K562 (cell line): ENCODE results near the gene DUOX2. TPM values are rescaled to one million over a fixed set of nuclear protein-coding genes. Genes with fewer than 3 reads are reported as not detected.

Experiments
- ATAC-seq: fragments of 200-7000 bp; cut with Tn5 transposase; 3 replicates; pipeline ENCODE4 v1.9.1; 2020; ENCODE audit warnings: moderate library complexity
- BruUV-seq: library from RNA; stranded (reverse); fragments of 400-500 nt; replicated peaks from 2 replicates; lab custom pipeline; 2021; lab: Mats Ljungman, UMichigan
- CTCF ChIA-PET: fragments of 300-600 bp; formaldehyde crosslinking; extraction: SDS; loops from one replicate; lab custom pipeline; 2021; ENCODE audit warnings: low intra/inter-chr PET ratio; lab: Yijun Ruan, JAX
- POLR2A ChIA-PET: fragments of 300-600, 350-650 bp; sonication (Branson Sonifier 250); formaldehyde crosslinking; extraction: SDS; loops from one replicate; lab custom pipeline; 2021; ENCODE audit warnings: antibody characterized with exemption, inconsistent platforms; lab: Yijun Ruan, JAX
- DNase-seq, 4 experiments: peaks; one replicate each; pipeline versions ENCODE4 v3.0.0 to v3.0.0-alpha.2; 2011 to 2018; ENCODE audit warnings: low spot score in 3 of 4, mixed read lengths in 3 of 4; ENCODE audit errors: extremely low read depth in 1 of 4
- FAIRE-seq: peaks from 2 replicates; lab custom pipeline; 2011; peaks lifted over from hg19 to GRCh38; lab: Jason Lieb, UNC
- H2AFZ ChIP-seq: 2 replicates; pipeline ENCODE4 v1.6.0; 2011; ENCODE audit warnings: low read depth, low read length, control low read depth, inconsistent platforms
- H3K27ac ChIP-seq: fragments of 200-600 bp; 3 replicates; pipeline ENCODE4 v1.8.0; 2011; ENCODE audit warnings: low read depth, mild to moderate bottlenecking, control low read depth, inconsistent platforms, low read length, moderate library complexity, mixed read lengths; ENCODE audit errors: extremely low read depth
- H3K27me3 ChIP-seq, 2 experiments: fragments of 300-600 bp in 1 of 2; 2 replicates in 1 of 2; 3 replicates in 1 of 2; pipeline versions ENCODE4 v1.6.0 to v1.8.0; 2011; ENCODE audit warnings: inconsistent platforms in 2 of 2, low read length in 2 of 2, mild to moderate bottlenecking in 1 of 2, mixed read lengths in 1 of 2, moderate library complexity in 1 of 2; ENCODE audit not compliant: control insufficient read depth in 2 of 2, insufficient read depth in 2 of 2
- H3K36me3 ChIP-seq: fragments of 300-600 bp; 3 replicates; pipeline ENCODE4 v1.8.0; 2011; ENCODE audit warnings: mild to moderate bottlenecking, low read length, inconsistent platforms; ENCODE audit not compliant: control insufficient read depth, insufficient read depth
- H3K4me1 ChIP-seq, 2 experiments: fragments of 200-600 bp in 1 of 2; replicated peaks in 1 of 2; 2 replicates in 1 of 2; 3 replicates in 1 of 2; pipeline versions ENCODE4 v1.5.1 to v1.8.0; 2011; ENCODE audit warnings: inconsistent platforms in 2 of 2, low read length in 2 of 2, mild to moderate bottlenecking in 1 of 2, mixed read lengths in 1 of 2, moderate library complexity in 1 of 2; ENCODE audit not compliant: control insufficient read depth in 2 of 2, insufficient read depth in 2 of 2
- H3K4me2 ChIP-seq: 2 replicates; pipeline ENCODE4 v1.6.1; 2011; ENCODE audit warnings: low read length, control low read depth, inconsistent platforms, mixed read lengths; ENCODE audit not compliant: insufficient read depth
- H3K4me3 ChIP-seq: fragments of 200-600 bp; sonication (generic), shearing (Covaris generic); 2 replicates; pipeline ENCODE4 v1.5.1; 2016; ENCODE audit warnings: control low read depth, inconsistent platforms
- H3K79me2 ChIP-seq: fragments of 200-600 bp; 3 replicates; pipeline ENCODE4 v1.8.0; 2011; ENCODE audit warnings: low read length, inconsistent platforms; ENCODE audit not compliant: control insufficient read depth, insufficient read depth
- H3K9ac ChIP-seq, 2 experiments: 2 replicates each; pipeline versions ENCODE4 v1.6.0 to v1.6.1; 2011; ENCODE audit warnings: low read depth in 2 of 2, low read length in 2 of 2, control low read depth in 1 of 2, inconsistent platforms in 1 of 2, mild to moderate bottlenecking in 1 of 2, mixed read lengths in 1 of 2; ENCODE audit not compliant: insufficient read depth in 1 of 2
- H3K9me1 ChIP-seq: one replicate; pipeline ENCODE4 v1.6.0; 2011; ENCODE audit warnings: inconsistent platforms, mild to moderate bottlenecking, low read length, moderate library complexity; ENCODE audit not compliant: control insufficient read depth, insufficient read depth
- H3K9me3 ChIP-seq: replicated peaks from 2 replicates; pipeline ENCODE4 v1.5.1; 2011; ENCODE audit warnings: low read depth, low read length, inconsistent platforms; ENCODE audit not compliant: control insufficient read depth, insufficient read depth
- H4K20me1 ChIP-seq: replicated peaks from 2 replicates; pipeline ENCODE4 v1.6.1; 2011; ENCODE audit warnings: low read length, inconsistent platforms, mixed read lengths; ENCODE audit not compliant: control insufficient read depth, insufficient read depth
- CBFB ChIP-seq: sonication (generic); formaldehyde crosslinking; IDR thresholded peaks from 2 replicates; pipeline ENCODE4 v1.4.0; 2020; ENCODE audit warnings: mild to moderate bottlenecking, missing genetic modification reagents
- E2F8 ChIP-seq: fragments of 450-650 bp; IDR thresholded peaks from 2 replicates; pipeline ENCODE4 v1.7.1; 2018; ENCODE audit warnings: mild to moderate bottlenecking, low read depth; ENCODE audit not compliant: partially characterized antibody
- EGR1 ChIP-seq: fragments of 450-650 bp; conservative IDR thresholded peaks from 2 replicates; pipeline ENCODE4 v1.6.1; 2017; ENCODE audit warnings: mild to moderate bottlenecking
- KDM1A ChIP-seq, 2 experiments: fragments of 450-650 bp; IDR thresholded peaks; 2 replicates each; pipeline ENCODE4 v1.6.1; 2016; ENCODE audit warnings: mild to moderate bottlenecking in 2 of 2
- KDM4B ChIP-seq, 2 experiments: fragments of 450-650 bp in 1 of 2; sonication (generic) in 1 of 2; IDR thresholded peaks; 2 replicates each; pipeline ENCODE4 v1.6.1; 2016 to 2017; ENCODE audit warnings: borderline replicate concordance in 2 of 2, antibody characterized with exemption in 1 of 2, low read depth in 1 of 2, mild to moderate bottlenecking in 1 of 2
- NONO ChIP-seq, 2 experiments: fragments of 200-400 bp in 1 of 2; fragments of 450-650 bp in 1 of 2; formaldehyde crosslinking in 1 of 2; IDR thresholded peaks; 2 replicates each; pipeline ENCODE4 v1.6.1; 2017; ENCODE audit warnings: low read depth in 2 of 2, mild to moderate bottlenecking in 2 of 2, moderate library complexity in 2 of 2, low read length in 1 of 2
- POLR3G ChIP-seq: IDR thresholded peaks from 2 replicates; pipeline ENCODE4 v1.6.1; 2011; ENCODE audit not compliant: insufficient read length, insufficient replicate concordance; ENCODE audit errors: extremely low read depth
- ZNF431 ChIP-seq: sonication (generic); formaldehyde crosslinking; IDR thresholded peaks from 2 replicates; pipeline ENCODE4 v1.8.0; 2022; ENCODE audit warnings: mild to moderate bottlenecking, missing genetic modification reagents
- ZNF592 ChIP-seq: fragments of 450-650 bp; IDR thresholded peaks from 2 replicates; pipeline ENCODE4 v1.6.1; 2017; ENCODE audit warnings: antibody characterized with exemption, mild to moderate bottlenecking
- WGBS: fragments of 100-300 bp; shearing (Covaris generic); methylation state at CpG from one replicate; pipeline ENCODE4 v1.1.6; 2016; ENCODE audit warnings: low coverage, mixed read lengths; ENCODE audit not compliant: insufficient coverage; ENCODE audit errors: missing lambda C conversion rate; 5-methylcytosine and 5-hydroxymethylcytosine counted together
- in situ Hi-C: fragments of 300-500 bp; cut with MboI; formaldehyde crosslinking; loops from 4 replicates; pipeline ENCODE4 v1.15.0; 2018; ENCODE audit warnings: inconsistent platforms, mixed read lengths
- intact Hi-C: fragments of 100-400 bp; cut with micrococcal nuclease; formaldehyde crosslinking; loops from 2 replicates; pipeline ENCODE4 v1.14.2; 2022
- polyA plus RNA-seq, 8 experiments: library from polyadenylated mRNA; depleted of rRNA in 4 of 8; stranded (reverse) in 5 of 8; unstranded in 3 of 8; fragments of >200 nt; fragmentation: Nextera tagmentation in 2 of 8; fragmentation: Illumina TruSeq in 1 of 8; extraction: Ambion mirVana in 2 of 8; extraction: Trizol in 1 of 8; gene quantifications; 2 replicates each; pipeline versions ENCODE4 v1.2.1 to v1.2.3, GENCODE V29; 2011 to 2014; ENCODE audit warnings: inconsistent platforms in 1 of 8, missing spikeins in 1 of 8
- total RNA-seq, 7 experiments: library from RNA; depleted of rRNA in 6 of 7; stranded (reverse); fragments of >200 nt in 6 of 7; fragmentation: Illumina TruSeq in 2 of 7; extraction: Trizol in 2 of 7; gene quantifications; 2 replicates each; pipeline versions ENCODE4 v1.2.1 to v1.2.3, GENCODE V29; 2011 to 2021; ENCODE audit warnings: low replicate concordance in 1 of 7

Gene DUOX2
- total and polyA plus RNA-seq, 9 of the 15 experiments (the other 6 are each of a cell fraction or from before 2014, with no cell fraction given): 0.01 to 0.03 (median 0.02) TPM; not detected in 6

- ChIA-PET CTCF (no interaction called here), POLR2A (interaction anchor here (1.2 to 2.1 kb wide), 3 partner anchors 12 to 25 kb away, joined by 3 to 6 read pairs (median 4); no protein-coding TSS in a partner anchor)
- no peak overlapping the region for H3K9ac ChIP-seq
- H3K27ac ChIP-seq: no peak overlapping the region
- no TSS peak for BruUV-seq
- H3K9me3 ChIP-seq: no peaks in the 10 kb centered on the region
- intact Hi-C loops (no loop called here), in situ Hi-C loops (loop anchor here (25.0 kb wide), 1 partner anchor 144 kb away; the partner anchor contains the start of gene TERB2)
- H3K4me2 ChIP-seq: no peak overlapping the region
- no peak overlapping the region for H2AFZ ChIP-seq
- TF ChIP-seq ZNF592 (no peak), EGR1 (no peak), E2F8 (no peak), NONO (IDR thresholded peaks at IDR 0.05; ENCODE audit: low read depth in 2 of 2, low read length in 1 of 2) (no peak), CBFB (CRISPR knock-in tag) (no peak), KDM1A (IDR thresholded peaks at IDR 0.05) (no peak), KDM4B (IDR thresholded peaks at IDR 0.05; ENCODE audit: borderline replicate concordance in 2 of 2, low read depth in 1 of 2) (no peak), POLR3G (no peak), ZNF431 (CRISPR knock-in tag) (no peak)
- ATAC-seq: no peak; the same call in 2 of the 3 replicates
- H3K79me2 ChIP-seq: no peaks in the 10 kb centered on the region
- peaks cover 11% of the 10 kb centered on the region; the same call in 1 of the 2 replicates for H4K20me1 ChIP-seq
- no peak for DNase-seq
- no peak for FAIRE-seq
- peaks cover 9 to 34% of the 10 kb centered on the region in 2 experiments; a peak in 4 of 5 replicates for H3K27me3 ChIP-seq
- no peaks in the 10 kb centered on the region for H3K36me3 ChIP-seq
- 5% methylated on average over 15 of the region's 15 CpGs for WGBS
- no peaks in the 10 kb centered on the region for H3K9me1 ChIP-seq
- no peaks in the 10 kb centered on the region; a peak in 2 of 5 replicates for H3K4me1 ChIP-seq
- H3K4me3 ChIP-seq: no peak overlapping the region
Observed at GRCh38 chr15:45106002-45106790, 7.8 kb downstream of the DUOX2 start.
